ENCODE measurements around the gene DEDD.

- TF ChIP-seq CTCF (IDR thresholded peaks at IDR 0.05; ENCODE audit: low read depth, low read length) (no peak), POLR2A (IDR thresholded peaks at IDR 0.05; ENCODE audit: extremely low read depth, insufficient read length) (no peak)
These were observed 31.9 kb downstream of the DEDD start for GRCh38 chr1:161100556-161100955.

Measured in NB4 (cell line).